GM12865 (cell line): ENCODE measurements around the gene COL11A2.

Source experiments
- DNase-seq: peaks from one replicate; pipeline ENCODE4 v3.0.0; 2010; ENCODE audit warnings: low read depth
- H3K4me3 ChIP-seq: 2 replicates; pipeline ENCODE4 v1.5.1; 2011; ENCODE audit warnings: mild to moderate bottlenecking, low read depth, low read length, control low read depth
- CTCF ChIP-seq: IDR thresholded peaks from 2 replicates; pipeline ENCODE4 v1.5.1; 2011; ENCODE audit warnings: low read length, control low read depth, low read depth, inconsistent platforms; ENCODE audit not compliant: insufficient read depth; ENCODE audit errors: missing control alignments

COL11A2 gene

GRCh38 chr6:33192671-33193602 lies 670 bp upstream of the COL11A2 start:
- no peak for DNase-seq
- TF ChIP-seq CTCF: no peak
- no peak overlapping the region for H3K4me3 ChIP-seq

GRCh38 chr6:33191383-33192104 lies 723 bp downstream of the COL11A2 start:
- no peak for TF ChIP-seq CTCF
- no peak overlapping the region for H3K4me3 ChIP-seq
- no peak for DNase-seq

GRCh38 chr6:33190504-33191107 lies 1.7 kb downstream of the COL11A2 start:
- DNase-seq: no peak
- no peak for TF ChIP-seq CTCF
- no peak overlapping the region for H3K4me3 ChIP-seq

- no peak for TF ChIP-seq CTCF
- no peak for DNase-seq
Measured at GRCh38 chr6:33189625-33190448, 2.4 kb downstream of the COL11A2 start.

GRCh38 chr6:33189164-33189563 lies 3.1 kb downstream of the COL11A2 start:
- no peak for TF ChIP-seq CTCF
- no peak for DNase-seq
- no peak overlapping the region for H3K4me3 ChIP-seq

More at GRCh38 chr6:33189625-33190448, 2.4 kb downstream of the COL11A2 start:
- no peak overlapping the region for H3K4me3 ChIP-seq

- H3K4me3 ChIP-seq: no peak overlapping the region
- DNase-seq: no peak
- no peak for TF ChIP-seq CTCF
Measured at GRCh38 chr6:33187809-33188208, 4.5 kb downstream of the COL11A2 start.
